Right cardiac atrium (tissue), 5 donors: ENCODE measurements around the gene CASZ1. TPM values are rescaled to one million over a fixed set of nuclear protein-coding genes. Genes with fewer than 3 reads are reported as not detected.

Experiments used
- ATAC-seq, 2 donors: fragments of 200-7000 bp; cut with Tn5 transposase; one replicate each; pipeline versions ENCODE4 v1.8.0 to v1.9.1; 2020; ENCODE audit warnings: moderate library complexity in 2 of 2, mild to moderate bottlenecking in 1 of 2
- DNase-seq, 3 donors: peaks; one replicate each; pipeline ENCODE4 v3.0.0-alpha.2; 2020
- H3K27ac ChIP-seq: one replicate; pipeline ENCODE4 v1.5.1; 2013; ENCODE audit warnings: mild to moderate bottlenecking, low read length, control low read depth, moderate library complexity
- H3K27me3 ChIP-seq: one replicate; pipeline ENCODE4 v1.6.1; 2013; ENCODE audit not compliant: control insufficient read depth, insufficient read depth
- H3K4me1 ChIP-seq: one replicate; pipeline ENCODE4 v1.6.1; 2013; ENCODE audit warnings: low read length; ENCODE audit not compliant: control insufficient read depth, insufficient read depth
- H3K4me3 ChIP-seq: one replicate; pipeline ENCODE4 v1.5.1; 2013; ENCODE audit warnings: low read length, control low read depth
- H3K9me3 ChIP-seq: one replicate; pipeline ENCODE4 v1.6.1; 2013; ENCODE audit warnings: low read length; ENCODE audit not compliant: control insufficient read depth
- WGBS: extraction: QIAGEN DNeasy Blood & Tissue Kit; methylation state at CpG from one replicate; pipeline ENCODE4 v1.1.7; 2013; 5-methylcytosine and 5-hydroxymethylcytosine counted together
- intact Hi-C, 4 donors: fragments of 100-400 bp; cut with DNase I; formaldehyde crosslinking; loops; one replicate each; pipeline versions ENCODE4 v1.11.0 to v1.14.0; 2022 to 2023
- polyA plus RNA-seq: library from polyadenylated mRNA; stranded (reverse); fragments of 200-250 nt; gene quantifications from one replicate; pipeline ENCODE4 v1.2.3, GENCODE V29; 2013
- total RNA-seq, 4 donors: library from RNA; stranded (reverse); fragmentation: NEBNext Ultra II Directional; extraction: Animal tissue kit (Norgen Biotek cat#: 25700); gene quantifications; one replicate each; pipeline ENCODE4 v1.2.1, GENCODE V29; 2021
- donor health status: healthy with polysubstance abuse.
- donor health status: DM: no; HTN: yes; CAD: no.
- donor health status: DM: no; HTN: no; CAD: no.
- donor health status: DM: no; HTN: yes; CAD: no; lungs with severe emphysema.
- donor health status: DM: yes; HTN: yes; CAD: no.

CASZ1 gene
- total and polyA plus RNA-seq, 5 donors, result 24.2 to 98.9 (median 54.5) TPM

DNA sequence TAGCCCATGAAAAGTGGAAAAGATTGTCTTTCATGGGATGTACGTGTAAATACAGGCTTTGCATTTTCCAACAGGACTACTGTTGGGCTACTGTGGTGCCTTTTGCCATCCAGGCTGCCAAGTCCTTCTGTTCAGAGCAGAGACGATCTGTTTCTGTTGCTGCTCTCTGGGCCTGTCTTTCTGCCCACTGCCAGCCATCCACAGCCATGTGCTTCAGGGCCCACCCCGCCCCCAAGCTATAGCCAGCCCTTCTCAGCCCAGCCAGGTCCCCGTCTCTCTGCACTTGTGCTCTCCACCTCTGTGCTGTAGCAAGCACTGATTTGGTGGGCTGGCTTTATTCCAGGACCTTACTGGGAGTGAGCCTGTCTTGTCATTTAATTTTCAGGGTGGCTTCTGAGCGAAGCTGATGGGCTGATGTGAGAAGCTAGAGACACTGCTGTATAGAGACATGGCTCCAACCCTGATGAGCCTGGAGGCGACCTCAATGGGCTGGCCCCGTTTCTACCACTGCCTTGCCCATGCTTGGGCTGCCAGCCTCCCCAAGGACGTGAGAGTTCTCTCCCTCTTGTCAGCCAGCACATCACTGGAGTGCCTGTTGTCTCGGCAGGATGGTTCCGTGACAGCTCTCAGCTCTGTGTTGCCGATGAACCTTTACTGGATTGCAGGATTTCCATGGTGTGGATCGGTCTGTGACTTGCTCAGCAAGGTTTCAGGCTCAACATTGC lies 183.8 kb downstream of the CASZ1 start:
- DNase-seq (peak in 1 of 3 donors; percentile 68), ATAC-seq (peak; percentile 78 to 88)
- Histone ChIP-seq H3K27me3 (no peaks in the 10 kb centered on the region), H3K9me3 (no peaks in the 10 kb centered on the region), H3K4me3 (no peak overlapping the region), H3K27ac (peak overlapping the region; percentile 66), H3K4me1 (no peaks in the 10 kb centered on the region)
- 65% methylated on average over 12 of the region's 12 CpGs for WGBS
- intact Hi-C loops, result loop anchor here in 1 of 4 donors (5.0 kb wide), 1 partner anchor 75 kb away; no protein-coding TSS in a partner anchor

DNA sequence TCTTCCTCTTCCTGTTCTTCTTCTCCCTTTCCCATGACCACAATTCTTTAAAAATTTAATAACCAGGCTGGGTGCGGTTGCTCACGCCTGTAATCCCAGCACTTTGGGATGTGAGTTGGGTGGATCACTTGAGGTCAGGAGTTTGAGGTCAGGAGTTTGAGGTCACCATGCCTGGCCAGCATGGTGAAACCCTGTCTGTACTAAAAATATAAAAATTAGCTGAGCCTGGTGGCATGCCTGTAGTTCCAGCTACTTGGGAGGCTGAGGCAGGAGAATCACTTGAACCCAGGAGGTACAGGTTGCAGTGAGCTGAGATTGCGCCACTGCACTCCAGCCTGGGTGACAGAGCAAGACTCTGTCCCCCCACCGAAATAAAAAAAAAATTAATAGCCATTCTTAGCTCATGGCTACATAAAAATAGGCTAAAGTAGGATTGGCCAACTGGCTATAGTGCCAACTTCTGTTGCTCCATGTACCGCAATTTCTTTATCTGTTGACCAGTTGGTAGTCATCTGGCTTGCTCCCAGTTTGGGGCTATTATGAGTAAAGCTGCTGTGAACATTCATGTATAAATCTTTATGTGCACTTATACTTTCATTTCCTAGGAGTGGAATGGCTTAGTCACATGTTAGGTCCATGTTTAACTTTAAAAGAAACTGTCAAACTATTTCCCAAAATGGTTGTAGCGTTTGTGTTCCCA lies 185.4 kb downstream of the CASZ1 start:
- H3K4me1 ChIP-seq, result no peaks in the 10 kb centered on the region
- ATAC-seq, result no peak
- WGBS, result 92% methylated on average over 6 of the region's 6 CpGs
- H3K9me3 ChIP-seq, result no peaks in the 10 kb centered on the region
- DNase-seq, result no peak
- no peak overlapping the region for H3K27ac ChIP-seq
- no peak overlapping the region for H3K4me3 ChIP-seq
- no peaks in the 10 kb centered on the region for H3K27me3 ChIP-seq
- intact Hi-C loops, result loop anchor here in 1 of 4 donors (5.0 kb wide), 1 partner anchor 74 kb away; no protein-coding TSS in a partner anchor

DNA sequence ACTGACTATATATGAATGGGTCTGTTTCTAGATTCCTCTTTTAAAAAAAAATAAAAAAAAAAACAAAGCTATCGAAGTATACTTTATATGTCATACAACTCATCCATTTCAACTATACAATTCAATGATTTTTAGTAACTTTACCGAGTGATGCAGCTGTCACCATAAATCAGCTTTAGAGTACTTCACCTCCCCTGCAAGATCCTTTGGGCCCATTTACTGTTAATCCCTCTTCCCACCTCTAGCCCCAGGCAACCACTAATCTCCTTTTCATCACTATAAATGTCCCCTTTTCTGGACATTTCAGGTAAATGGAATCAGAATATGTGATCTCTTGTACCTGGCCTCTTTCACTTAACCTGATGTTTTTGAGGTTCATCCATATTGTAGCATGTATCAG lies 187.8 kb downstream of the CASZ1 start:
- WGBS, result 93% methylated on average over 2 of the region's 2 CpGs
- ATAC-seq (no peak), DNase-seq (no peak)
- Histone ChIP-seq H3K4me1 (no peaks in the 10 kb centered on the region), H3K27me3 (no peaks in the 10 kb centered on the region), H3K9me3 (no peaks in the 10 kb centered on the region), H3K4me3 (no peak overlapping the region), H3K27ac (no peak overlapping the region)
- intact Hi-C loops, result no loop called here

DNA sequence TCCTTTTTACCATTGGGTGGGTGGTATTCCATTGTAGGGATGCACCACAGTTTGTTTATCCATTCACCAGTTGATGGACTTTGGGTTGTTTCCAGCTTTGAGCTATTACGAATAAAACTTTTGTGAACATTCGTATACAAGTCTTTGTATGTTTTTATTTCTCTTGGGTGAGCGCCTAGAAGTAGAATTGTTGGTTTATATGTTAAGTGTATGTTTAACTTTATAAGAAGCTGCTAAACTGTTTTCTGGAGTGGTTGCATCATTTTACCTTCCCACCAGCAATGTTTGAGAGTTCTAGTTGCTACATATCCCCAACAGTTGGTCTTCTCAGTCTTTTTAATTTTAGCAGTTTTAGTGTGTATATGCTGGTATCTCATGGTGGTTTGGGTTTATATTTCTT lies 189.2 kb downstream of the CASZ1 start:
- Histone ChIP-seq H3K27ac (no peak overlapping the region), H3K27me3 (no peaks in the 10 kb centered on the region), H3K4me1 (no peaks in the 10 kb centered on the region), H3K9me3 (no peaks in the 10 kb centered on the region), H3K4me3 (no peak overlapping the region)
- 89% methylated on average over 3 of the region's 3 CpGs for WGBS
- intact Hi-C loops, result no loop called here
- no peak for DNase-seq
- no peak for ATAC-seq

DNA sequence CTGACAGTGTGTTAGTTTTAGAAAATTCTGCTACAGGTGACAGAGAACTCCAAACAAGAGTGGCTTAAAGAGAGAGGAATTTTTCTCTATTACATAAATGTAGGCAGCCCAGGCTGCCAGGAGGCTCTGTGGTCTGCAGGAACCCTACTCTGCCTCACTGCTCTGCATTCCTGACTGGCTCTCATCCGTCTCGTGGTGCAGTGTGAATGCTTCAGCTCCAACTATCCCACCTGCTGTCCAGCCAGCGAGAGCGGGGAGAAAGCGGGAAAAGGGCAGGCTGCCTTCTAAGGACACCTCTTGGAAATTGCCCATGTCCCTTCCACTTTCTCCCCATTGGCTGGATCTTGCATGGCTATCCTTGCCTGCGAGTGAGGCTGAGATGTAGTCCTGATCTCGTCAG lies 190.4 kb downstream of the CASZ1 start:
- no peak overlapping the region for H3K4me3 ChIP-seq
- intact Hi-C loops, result no loop called here
- no peak for DNase-seq
- no peaks in the 10 kb centered on the region for H3K27me3 ChIP-seq
- no peak overlapping the region for H3K27ac ChIP-seq
- 87% methylated on average over 7 of the region's 7 CpGs for WGBS
- no peaks in the 10 kb centered on the region for H3K4me1 ChIP-seq
- ATAC-seq, result no peak
- H3K9me3 ChIP-seq, result no peaks in the 10 kb centered on the region

DNA sequence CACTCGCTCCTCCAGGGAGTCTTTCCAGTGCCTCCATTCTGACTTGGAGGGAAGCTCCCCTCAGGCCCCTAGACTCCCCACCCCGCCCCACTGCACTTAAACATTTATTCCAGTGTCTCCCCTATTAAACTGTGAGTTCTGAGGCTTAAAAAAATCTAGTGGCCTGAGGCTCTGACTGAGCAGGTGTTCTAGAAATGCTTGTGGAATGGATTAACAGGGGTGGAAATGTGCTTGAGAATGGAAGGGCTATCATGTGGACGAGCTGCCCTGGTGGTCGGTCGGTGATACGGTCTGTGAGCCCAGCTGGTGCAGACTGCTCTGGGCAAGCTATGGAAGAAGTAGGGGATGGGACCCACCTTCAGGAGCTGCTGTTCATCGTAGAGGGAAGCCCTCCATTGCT lies 191.5 kb downstream of the CASZ1 start:
- Histone ChIP-seq H3K27ac (no peak overlapping the region), H3K4me3 (no peak overlapping the region), H3K27me3 (no peaks in the 10 kb centered on the region), H3K4me1 (no peaks in the 10 kb centered on the region), H3K9me3 (no peaks in the 10 kb centered on the region)
- 97% methylated on average over 7 of the region's 7 CpGs for WGBS
- intact Hi-C loops, result no loop called here
- ATAC-seq (no peak), DNase-seq (no peak)

DNA sequence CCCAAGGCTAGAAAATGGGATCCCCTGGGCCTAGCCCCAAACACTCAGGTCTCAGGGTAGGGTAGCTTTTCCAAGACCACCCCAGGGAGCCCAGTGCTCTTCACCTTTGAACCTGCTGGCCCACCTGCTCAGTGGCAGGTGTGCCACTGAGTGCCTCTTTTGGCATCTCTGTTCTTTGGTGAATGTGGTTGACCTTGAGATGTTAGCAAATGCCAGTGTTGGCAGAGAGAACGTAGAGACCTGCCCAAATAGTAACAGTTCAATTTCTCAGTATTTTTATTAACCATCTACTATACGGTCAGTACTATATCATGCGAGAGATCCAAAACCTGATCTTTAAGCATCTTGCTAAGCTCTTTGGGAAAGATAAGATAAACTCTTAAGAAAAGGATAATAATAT lies 193.5 kb downstream of the CASZ1 start:
- ATAC-seq (no peak), DNase-seq (no peak)
- 87% methylated on average over 3 of the region's 3 CpGs for WGBS
- peaks cover 2% of the 10 kb centered on the region for H3K4me1 ChIP-seq
- H3K9me3 ChIP-seq, result no peaks in the 10 kb centered on the region
- no peak overlapping the region for H3K4me3 ChIP-seq
- intact Hi-C loops, result no loop called here
- no peak overlapping the region for H3K27ac ChIP-seq
- H3K27me3 ChIP-seq, result no peaks in the 10 kb centered on the region

DNA sequence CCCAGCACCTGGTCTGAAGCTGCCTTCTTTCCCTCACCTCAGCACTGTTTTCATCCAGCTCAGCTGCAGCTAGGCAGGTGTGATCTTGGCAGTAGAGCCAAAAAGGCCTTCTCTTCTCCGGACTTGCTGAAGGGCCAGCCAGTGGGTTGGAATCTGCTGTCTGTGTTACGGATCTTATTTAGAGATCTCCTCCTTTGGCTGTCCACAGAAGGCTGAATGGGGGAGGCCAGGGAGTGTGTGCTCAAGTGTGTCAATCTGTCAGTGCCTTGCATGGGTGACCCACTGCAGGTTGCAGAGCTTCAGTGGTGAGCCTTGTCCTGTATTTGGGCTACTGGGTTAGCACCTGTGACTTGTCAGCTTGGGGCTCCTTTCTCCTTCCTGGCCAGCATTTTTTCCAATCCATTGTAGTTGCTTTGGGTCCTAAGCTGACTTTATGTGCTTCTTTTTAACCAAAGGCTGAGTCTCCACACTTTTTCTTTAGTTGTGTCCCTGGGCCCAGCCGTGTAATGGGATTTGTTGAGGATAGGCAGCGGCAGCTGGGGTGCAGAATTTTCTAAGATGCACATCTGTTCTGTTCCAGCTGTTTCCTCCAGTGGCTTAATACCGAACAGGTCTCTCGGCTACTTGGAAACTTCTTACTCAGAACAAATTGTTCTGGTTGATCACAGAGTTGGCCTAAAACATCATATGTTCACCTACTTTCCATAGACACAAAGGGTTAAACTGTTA lies 194.9 kb downstream of the CASZ1 start:
- WGBS, result 90% methylated on average over 6 of the region's 6 CpGs
- H3K27ac ChIP-seq, result no peak overlapping the region
- no peaks in the 10 kb centered on the region for H3K27me3 ChIP-seq
- H3K9me3 ChIP-seq, result no peaks in the 10 kb centered on the region
- intact Hi-C loops, result no loop called here
- ATAC-seq, result no peak
- H3K4me1 ChIP-seq, result peaks cover 9% of the 10 kb centered on the region
- no peak overlapping the region for H3K4me3 ChIP-seq
- no peak for DNase-seq

DNA sequence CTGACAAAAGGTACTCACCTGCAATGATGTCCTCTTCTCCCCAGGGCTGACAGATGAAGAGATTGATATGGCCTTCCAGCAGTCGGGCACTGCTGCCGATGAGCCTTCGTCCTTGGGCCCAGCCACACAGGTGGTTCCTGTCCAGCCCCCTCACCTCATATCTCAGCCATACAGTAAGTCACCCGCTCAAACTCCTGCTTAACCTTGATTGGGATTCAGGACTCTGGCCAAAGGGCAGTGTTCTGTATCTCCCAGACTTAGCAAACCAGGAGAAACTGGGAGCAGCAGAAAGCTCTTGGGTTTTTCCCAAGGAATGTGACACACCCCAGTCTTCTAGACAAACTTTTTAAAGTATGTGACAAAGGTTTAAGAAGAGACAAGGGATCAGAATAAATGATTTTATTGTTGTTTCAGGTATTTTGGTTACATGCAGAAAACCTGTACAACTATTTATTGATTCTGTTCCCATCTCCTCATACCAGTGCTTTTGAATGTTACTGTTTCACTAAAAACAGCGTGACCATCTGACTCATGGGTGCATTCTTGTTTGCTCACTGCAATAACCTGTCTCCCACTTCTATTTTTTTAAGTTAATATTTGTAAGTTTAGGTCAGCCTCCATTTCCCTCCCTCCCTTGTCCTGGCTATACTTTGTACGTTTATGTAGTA lies 197.1 kb downstream of the CASZ1 start:
- peaks cover 11% of the 10 kb centered on the region for H3K4me1 ChIP-seq
- no peak overlapping the region for H3K4me3 ChIP-seq
- H3K27me3 ChIP-seq, result no peaks in the 10 kb centered on the region
- ATAC-seq (no peak), DNase-seq (no peak)
- WGBS, result 91% methylated on average over 6 of the region's 6 CpGs
- no peaks in the 10 kb centered on the region for H3K9me3 ChIP-seq
- intact Hi-C loops, result no loop called here
- H3K27ac ChIP-seq, result no peak overlapping the region

DNA sequence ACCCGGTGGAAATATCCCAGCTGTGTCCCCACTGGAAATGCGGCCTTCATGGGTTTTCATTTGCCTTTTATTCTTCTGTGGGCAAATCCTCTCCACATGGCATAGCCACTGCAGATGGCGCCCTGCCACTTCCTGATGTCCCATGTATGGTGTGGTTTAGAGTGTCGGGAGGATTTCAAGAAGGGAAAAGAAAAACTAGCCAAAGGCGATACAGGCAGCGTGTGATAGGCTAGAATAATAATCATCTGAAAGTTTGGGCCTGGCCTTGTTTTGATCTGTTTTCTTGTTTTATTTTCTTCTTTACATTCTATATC lies 198.1 kb downstream of the CASZ1 start:
- no peak for ATAC-seq
- no peak for DNase-seq
- H3K4me3 ChIP-seq, result no peak overlapping the region
- no peaks in the 10 kb centered on the region for H3K27me3 ChIP-seq
- H3K27ac ChIP-seq, result no peak overlapping the region
- H3K4me1 ChIP-seq, result peaks cover 11% of the 10 kb centered on the region
- intact Hi-C loops, result no loop called here
- 81% methylated on average over 6 of the region's 6 CpGs for WGBS
- no peaks in the 10 kb centered on the region for H3K9me3 ChIP-seq
